ENCODE measurements around the gene FABP1. TPM values are rescaled to one million over a fixed set of nuclear protein-coding genes. Genes with fewer than 3 reads are reported as not detected.

FABP1 gene
- total and polyA plus RNA-seq, 2 of the 8 experiments (the other 6 are each of a cell fraction or from before 2014, with no cell fraction given), result 0.09 TPM; not detected in 1

DNA sequence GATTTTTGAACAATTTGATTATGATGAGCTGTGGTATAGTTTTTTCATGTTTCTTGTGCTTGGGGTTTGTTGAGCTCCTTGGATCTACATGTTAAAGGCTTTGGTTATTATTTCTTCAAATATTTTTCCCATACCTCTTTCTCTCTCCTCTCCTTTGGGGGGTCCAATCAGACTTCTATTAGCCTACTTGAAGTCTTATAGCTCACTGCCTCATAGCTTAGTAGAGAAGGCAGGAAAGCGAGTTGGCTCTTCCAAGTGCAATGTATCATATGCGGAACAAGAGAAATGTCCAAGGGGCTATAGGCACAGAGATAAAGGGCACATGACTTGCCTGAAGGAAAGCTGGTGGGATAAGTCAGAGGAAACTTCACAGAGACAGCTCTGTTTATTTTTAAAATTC is 14.1 kb upstream of the FABP1 start (continued):
- no peak for TF ChIP-seq TEAD4 (IDR thresholded peaks at IDR 0.05; ENCODE audit: low read depth, low read length)
- no peak for TF ChIP-seq NANOG (IDR thresholded peaks at IDR 0.05; ENCODE audit: insufficient read depth, low read depth, low read length, poor library complexity, severe bottlenecking)
- TF ChIP-seq ZNF274 (IDR thresholded peaks at IDR 0.05; ENCODE audit: borderline replicate concordance, extremely low read depth, low read length), result no peak
- TF ChIP-seq SP2 (IDR thresholded peaks at IDR 0.05; ENCODE audit: low read length), result no peak
- TF ChIP-seq SIX5 (IDR thresholded peaks at IDR 0.05; ENCODE audit: low read depth, low read length), result no peak

Data from H1 (cell line).